Adrenal gland (tissue), 12 donors: Measurements from ENCODE around the gene TP53I11. TPM values are rescaled to one million over a fixed set of nuclear protein-coding genes. Genes with fewer than 3 reads are reported as not detected.

Source experiments
- DNase-seq, 7 donors: peaks; one replicate each; pipeline ENCODE4 v3.0.0-alpha.2; 2019 to 2020
- H3K27ac ChIP-seq, 5 donors: fragments of 200-600 bp; sonication (generic) in 4 of 5; 1 replicate in 3 of 5; 2 replicates in 2 of 5; pipeline versions ENCODE4 v1.5.1 to v1.8.0; 2016 to 2020; ENCODE audit warnings: mild to moderate bottlenecking in 1 of 5
- H3K27me3 ChIP-seq: fragments of 200-600 bp; 2 replicates; pipeline ENCODE4 v1.8.0; 2021
- H3K36me3 ChIP-seq, 2 donors: fragments of 200-600 bp; replicated peaks in 1 of 2; 1 replicate in 1 of 2; 2 replicates in 1 of 2; pipeline versions ENCODE4 v1.5.1 to v1.8.0; 2018 to 2022
- H3K4me1 ChIP-seq, 2 donors: fragments of 200-600 bp; replicated peaks in 1 of 2; 1 replicate in 1 of 2; 2 replicates in 1 of 2; pipeline versions ENCODE4 v1.5.1 to v1.8.0; 2018 to 2021
- H3K4me3 ChIP-seq, 4 donors: fragments of 200-600 bp; sonication (generic) in 3 of 4; one replicate each; pipeline ENCODE4 v1.5.1; 2016 to 2018
- H3K9me3 ChIP-seq, 3 donors: fragments of 200-600 bp; sonication (generic) in 1 of 3; replicated peaks in 1 of 3; 1 replicate in 2 of 3; 2 replicates in 1 of 3; pipeline versions ENCODE4 v1.5.1 to v1.8.0; 2016 to 2021
- CTCF ChIP-seq, 6 experiments: fragments of 450-650 bp in 4 of 6; fragments of 200-600 bp in 2 of 6; sonication (generic) in 1 of 6; IDR thresholded peaks; 1 replicate in 5 of 6; 2 replicates in 1 of 6; pipeline versions ENCODE4 v1.5.1 to v1.8.0; 2016 to 2021; ENCODE audit warnings: antibody characterized with exemption in 6 of 6, mild to moderate bottlenecking in 2 of 6, moderate library complexity in 1 of 6
- POLR2A ChIP-seq, 2 donors: fragments of 450-650 bp; IDR thresholded peaks; one replicate each; pipeline ENCODE4 v1.6.1; 2017; ENCODE audit warnings: antibody characterized with exemption in 2 of 2, mild to moderate bottlenecking in 2 of 2, moderate library complexity in 1 of 2
- WGBS, 4 donors: extraction: QIAGEN DNeasy Blood & Tissue Kit in 2 of 4; methylation state at CpG; one replicate each; pipeline versions ENCODE4 v1.1.5 to v1.1.7; 2013 to 2017; 5-methylcytosine and 5-hydroxymethylcytosine counted together
- intact Hi-C, 2 donors: fragments of 100-400 bp; cut with DNase I; formaldehyde crosslinking; loops; one replicate each; pipeline versions ENCODE4 v1.14.1 to v1.15.0; 2022 to 2023
- polyA plus RNA-seq, 3 donors: library from polyadenylated mRNA; stranded (reverse); fragments of 200-250 nt in 2 of 3; fragments of 350-450 nt in 1 of 3; fragmentation: Illumina TruSeq in 1 of 3; extraction: RNeasy Lipid Tissue Mini Kit (QIAGEN cat#74804) in 1 of 3; gene quantifications; one replicate each; pipeline ENCODE4 v1.2.3, GENCODE V29; 2013 to 2014
- total RNA-seq, 9 donors: library from RNA; depleted of rRNA in 4 of 9; stranded (reverse); fragments of >200 nt in 4 of 9; fragments of 120-200 nt in 1 of 9; fragmentation: NEBNext Ultra II Directional in 1 of 9; extraction: Animal tissue kit (Norgen Biotek cat#: 25700) in 1 of 9; gene quantifications; one replicate each; pipeline versions ENCODE4 v1.1.0 to v1.2.4, GENCODE V29; 2013 to 2023
- donor health status: healthy with polysubstance abuse.
- donor health status: Bipolar disorder and iron deficiency.
- donor health status: DM: yes; HTN: yes; CAD: no.
- donor health status: DM: no; HTN: no; CAD: no.
- donor health status: DM: no; HTN: no; CAD: no.
- donor health status: DM: yes; HTN: yes; CAD: no.

Gene TP53I11
- total and polyA plus RNA-seq, 12 donors = 3.5 to 55.7 (median 31.0) TPM

- intact Hi-C loops = no loop called here
- H3K9me3 ChIP-seq = no peaks in the 10 kb centered on the region
- no peak overlapping the region for H3K4me3 ChIP-seq
- TF ChIP-seq POLR2A (IDR thresholded peaks at IDR 0.05) (no peak), CTCF (IDR thresholded peaks at IDR 0.05) (no peak)
- H3K4me1 ChIP-seq = no peaks in the 10 kb centered on the region
- H3K27me3 ChIP-seq = no peaks in the 10 kb centered on the region
- DNase-seq = no peak
- no peak overlapping the region for H3K27ac ChIP-seq
- WGBS, 4 donors = 63 to 74% (median 69%) methylated on average over 6 of the region's 6 CpGs
- H3K36me3 ChIP-seq = no peaks in the 10 kb centered on the region
These were observed 19.6 kb upstream of the TP53I11 start for GRCh38 chr11:44970293-44970692.

- DNase-seq = no peak
- no peaks in the 10 kb centered on the region for H3K27me3 ChIP-seq
- TF ChIP-seq CTCF (IDR thresholded peaks at IDR 0.05) = no peak
- no peak for TF ChIP-seq POLR2A (IDR thresholded peaks at IDR 0.05)
- WGBS, 4 donors = 88 to 94% (median 91%) methylated on average over 12 of the region's 12 CpGs
- intact Hi-C loops = no loop called here
- H3K36me3 ChIP-seq = no peaks in the 10 kb centered on the region
- no peaks in the 10 kb centered on the region for H3K4me1 ChIP-seq
- no peak overlapping the region for H3K4me3 ChIP-seq
- no peaks in the 10 kb centered on the region for H3K9me3 ChIP-seq
- H3K27ac ChIP-seq = no peak overlapping the region
These were observed 19.1 kb upstream of the TP53I11 start for GRCh38 chr11:44969651-44970252.

DNA sequence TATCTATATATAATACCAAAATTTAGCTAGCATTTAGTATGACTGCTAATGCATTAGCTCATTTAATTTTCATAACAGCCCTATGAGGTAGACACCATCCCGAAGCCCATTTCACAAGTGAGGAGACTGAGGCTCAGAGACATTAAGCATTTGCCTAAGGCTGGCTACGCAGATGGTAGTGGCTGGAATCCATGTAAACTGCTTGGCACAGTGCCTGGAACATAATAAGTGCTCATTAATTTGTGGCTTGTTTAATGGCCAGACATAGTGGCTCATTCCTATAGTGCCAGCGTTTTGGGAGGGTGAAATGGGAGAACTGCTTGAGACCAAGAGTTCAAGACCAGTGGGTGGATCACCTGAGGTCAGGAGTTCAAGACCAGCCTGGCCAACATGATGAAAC is 17.8 kb upstream of the TP53I11 start:
- intact Hi-C loops = no loop called here
- no peak for DNase-seq
- Histone ChIP-seq H3K27ac (no peak overlapping the region), H3K4me3 (no peak overlapping the region), H3K36me3 (no peaks in the 10 kb centered on the region), H3K27me3 (no peaks in the 10 kb centered on the region), H3K4me1 (no peaks in the 10 kb centered on the region), H3K9me3 (no peaks in the 10 kb centered on the region)
- TF ChIP-seq CTCF (IDR thresholded peaks at IDR 0.05) = no peak
- no peak for TF ChIP-seq POLR2A (IDR thresholded peaks at IDR 0.05)
- 72 to 92% (median 81%) methylated on average over 3 of the region's 3 CpGs for WGBS, 4 donors

GRCh38 chr11:44967930-44968496 is 17.3 kb upstream of the TP53I11 start:
- DNase-seq = no peak
- Histone ChIP-seq H3K27ac (no peak overlapping the region), H3K9me3 (no peaks in the 10 kb centered on the region), H3K4me3 (no peak overlapping the region), H3K4me1 (no peaks in the 10 kb centered on the region), H3K36me3 (no peaks in the 10 kb centered on the region), H3K27me3 (no peaks in the 10 kb centered on the region)
- TF ChIP-seq POLR2A (IDR thresholded peaks at IDR 0.05) = no peak
- TF ChIP-seq CTCF (IDR thresholded peaks at IDR 0.05) = no peak
- 83 to 97% (median 92%) methylated on average over 1 to 3 of the region's 3 CpGs for WGBS, 4 donors
- intact Hi-C loops = no loop called here
